ENCODE measurements around the gene FRMPD1.

Gene FRMPD1

GRCh38 chr9:37683531-37684371 is 33.0 kb downstream of the FRMPD1 start:
- no peak for DNase-seq

DNA sequence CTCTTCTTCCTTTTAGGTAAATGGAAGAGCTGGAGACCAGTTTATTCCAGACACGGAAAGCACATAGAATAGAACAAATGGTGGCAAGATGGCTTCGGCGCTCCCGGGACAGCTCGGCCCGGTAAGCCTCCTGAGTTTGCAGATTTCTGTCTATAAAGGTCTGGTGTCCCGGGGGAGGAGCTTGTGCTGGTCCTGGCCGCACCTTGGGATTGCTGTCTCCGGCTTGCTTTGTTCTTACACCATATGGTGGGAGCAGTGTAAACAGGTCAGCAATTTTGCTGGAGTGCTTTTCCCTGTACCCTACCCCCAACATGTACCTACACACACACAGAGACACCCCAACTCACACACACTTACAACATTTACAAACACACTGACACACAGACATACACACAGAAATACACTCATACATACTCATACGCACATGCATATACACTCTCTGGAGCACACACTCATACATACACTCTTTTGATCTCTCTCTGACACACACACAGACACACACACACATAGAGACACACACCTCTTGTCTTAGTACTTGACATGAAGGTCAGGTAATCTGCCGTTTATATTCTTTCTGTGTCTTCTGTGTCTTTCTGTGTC is 42.0 kb downstream of the FRMPD1 start:
- no peak for DNase-seq

- DNase-seq: peak; percentile 6
Observed at GRCh38 chr9:37693260-37693659, 42.5 kb downstream of the FRMPD1 start.

- DNase-seq: no peak
Observed at GRCh38 chr9:37694355-37694754, 43.6 kb downstream of the FRMPD1 start.

DNA sequence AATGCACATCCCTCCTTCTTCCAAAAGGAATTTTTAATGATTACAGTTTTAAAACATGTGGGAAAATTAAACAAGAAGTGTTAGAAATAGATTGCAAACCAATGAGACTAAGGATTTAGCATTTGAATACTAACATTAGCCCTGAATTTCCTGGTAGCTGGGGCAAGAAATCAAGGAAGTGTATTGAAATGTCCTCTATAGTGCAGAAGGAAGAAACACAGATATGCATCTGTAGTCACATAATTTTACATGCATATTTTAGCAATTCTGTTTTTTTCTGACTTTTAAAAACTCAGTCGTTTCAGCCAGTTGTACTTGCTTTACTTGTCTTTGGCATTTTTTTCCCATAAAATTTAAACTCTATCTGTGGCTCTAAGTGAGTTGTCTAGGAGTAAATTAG is 45.8 kb downstream of the FRMPD1 start:
- DNase-seq: no peak

DNA sequence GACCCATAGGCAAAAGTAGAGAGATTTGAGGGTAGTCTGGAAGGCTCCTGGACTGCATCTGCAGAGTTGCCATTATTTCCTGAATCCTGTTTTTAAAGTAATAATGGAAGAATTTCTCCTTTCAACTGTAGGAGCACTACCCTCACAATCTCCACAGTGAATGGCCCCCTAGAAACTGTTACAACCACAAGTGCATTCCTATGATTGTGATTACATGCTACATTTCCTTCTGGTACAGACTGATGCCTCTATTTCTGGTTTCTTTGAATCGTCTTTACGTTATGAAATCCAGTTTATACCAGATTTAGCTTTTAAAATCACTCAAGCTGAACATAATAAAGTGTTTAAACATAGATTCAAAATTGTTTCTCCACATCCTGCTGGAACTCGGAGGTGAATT is 49.4 kb downstream of the FRMPD1 start:
- DNase-seq: no peak

DNA sequence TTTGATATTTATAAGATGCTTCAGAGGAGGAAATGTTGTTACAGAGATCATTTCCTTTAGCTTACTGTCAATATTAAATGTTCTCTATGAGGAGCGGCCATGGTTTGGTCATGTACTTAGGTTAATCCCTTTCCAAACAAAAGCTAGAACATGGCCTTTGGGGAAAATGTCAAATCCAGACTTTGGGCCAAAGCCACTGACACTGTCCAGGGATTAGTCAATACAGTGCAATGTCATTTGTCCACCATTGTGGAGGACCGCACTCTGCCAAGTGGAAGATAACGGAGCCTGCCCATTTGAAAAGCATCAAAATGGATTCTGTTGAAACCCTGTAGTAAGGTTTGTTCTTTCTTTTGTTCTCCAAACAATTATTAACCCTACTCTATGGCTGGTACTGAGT is 50.1 kb downstream of the FRMPD1 start:
- no peak for DNase-seq

DNA sequence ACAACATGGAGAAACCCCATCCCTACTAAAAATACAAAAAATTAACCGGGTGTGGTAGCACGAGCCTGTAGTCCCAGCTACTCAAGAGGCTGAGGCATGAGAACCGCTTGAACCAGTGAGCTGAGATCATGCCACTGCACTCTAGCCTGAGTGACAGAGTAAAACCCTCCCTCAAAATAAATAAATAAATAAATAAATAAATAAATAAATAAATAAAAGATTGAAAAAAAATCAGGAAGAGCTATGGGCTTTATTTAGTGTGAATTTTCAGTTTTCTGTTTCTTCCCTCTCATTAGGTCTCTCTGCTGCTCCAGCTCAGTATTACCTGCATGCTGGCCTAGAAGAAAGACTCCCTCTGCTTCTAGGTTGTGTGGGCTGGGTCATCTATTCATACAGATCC is 55.0 kb downstream of the FRMPD1 start:
- no peak for DNase-seq

- DNase-seq: no peak
Observed at GRCh38 chr9:37706290-37706689, 55.5 kb downstream of the FRMPD1 start.

- no peak for DNase-seq
Observed at GRCh38 chr9:37707748-37708147, 57.0 kb downstream of the FRMPD1 start.

- DNase-seq: no peak
Observed at GRCh38 chr9:37710046-37710445, 59.3 kb downstream of the FRMPD1 start.

- DNase-seq: no peak
Observed at GRCh38 chr9:37715260-37715659, 64.5 kb downstream of the FRMPD1 start.

DNA sequence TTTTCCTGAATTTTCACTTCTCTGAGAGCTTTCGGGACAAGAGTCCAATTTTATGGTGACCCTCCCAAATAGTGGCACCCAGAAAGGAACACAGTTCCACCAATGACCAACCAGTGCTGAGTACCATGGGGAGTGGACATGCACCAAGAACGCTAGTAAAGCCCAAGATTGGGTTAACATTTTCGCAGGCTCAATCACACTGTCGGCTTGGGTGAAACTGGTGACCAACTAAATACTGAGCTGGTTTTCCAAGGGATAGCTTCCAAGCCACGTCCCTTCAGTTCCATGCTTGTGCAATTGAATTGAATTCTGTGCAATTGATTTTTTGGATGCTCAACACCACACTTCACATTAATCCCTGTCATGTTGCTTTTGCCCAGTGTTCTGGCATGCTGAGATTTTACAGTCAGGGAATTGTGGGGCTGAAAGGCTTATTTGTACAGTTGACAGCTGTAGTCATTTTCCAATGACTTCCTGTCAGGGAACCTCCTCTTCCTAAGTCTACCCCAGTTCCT is 65.3 kb downstream of the FRMPD1 start:
- DNase-seq: no peak

GRCh38 chr9:37719526-37719925 is 68.8 kb downstream of the FRMPD1 start:
- DNase-seq: no peak

DNA sequence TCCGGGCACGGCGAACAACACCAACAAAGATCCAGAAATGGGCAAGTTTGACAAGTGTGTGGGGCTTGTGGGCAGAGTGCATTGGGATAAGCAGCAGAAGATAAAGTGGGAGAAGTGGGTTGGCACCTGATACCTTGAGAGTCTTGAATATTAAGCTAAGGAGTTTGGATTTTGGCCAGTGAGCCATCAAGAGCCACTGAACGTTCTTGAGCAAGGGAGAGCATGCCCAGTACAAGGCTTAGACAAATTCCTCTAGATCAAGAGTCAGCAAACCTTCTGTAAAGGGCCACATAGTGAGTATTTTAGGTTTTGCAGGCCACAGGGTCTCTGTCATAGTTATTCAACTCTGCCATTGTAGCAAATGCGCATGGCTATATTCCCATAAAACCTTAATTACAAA is 76.3 kb downstream of the FRMPD1 start:
- no peak for DNase-seq

- DNase-seq: no peak
Observed at GRCh38 chr9:37729499-37729898, 78.7 kb downstream of the FRMPD1 start.

- DNase-seq: no peak
Observed at GRCh38 chr9:37730256-37730655, 79.5 kb downstream of the FRMPD1 start.

GRCh38 chr9:37730839-37731238 is 80.1 kb downstream of the FRMPD1 start:
- DNase-seq: no peak

- peak; percentile 99 for DNase-seq
Observed at GRCh38 chr9:37732086-37732741, 81.5 kb downstream of the FRMPD1 start.

GRCh38 chr9:37732952-37733351 is 82.2 kb downstream of the FRMPD1 start:
- no peak for DNase-seq

DNA sequence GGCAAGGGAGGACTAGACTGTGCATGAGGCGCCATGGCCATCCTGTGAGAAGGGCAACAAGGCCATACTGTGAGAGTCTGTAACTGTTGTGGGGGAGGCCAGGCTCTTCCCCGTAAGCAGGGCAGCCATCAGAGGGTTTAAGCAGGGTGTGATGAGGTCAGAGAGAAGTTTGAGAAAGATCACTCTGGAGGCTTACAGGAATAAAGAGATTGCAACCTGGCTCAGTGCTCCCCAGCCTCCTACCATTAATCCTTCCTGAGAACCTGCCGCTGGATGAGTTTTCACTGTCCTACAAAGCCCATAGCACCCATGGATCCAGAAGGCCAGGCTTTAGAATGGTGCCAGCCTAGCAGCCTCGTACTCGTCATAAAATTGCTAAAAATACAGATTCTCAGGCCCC is 88.5 kb downstream of the FRMPD1 start:
- no peak for DNase-seq

GRCh38 chr9:37740128-37740527 is 89.4 kb downstream of the FRMPD1 start:
- no peak for DNase-seq

DNA sequence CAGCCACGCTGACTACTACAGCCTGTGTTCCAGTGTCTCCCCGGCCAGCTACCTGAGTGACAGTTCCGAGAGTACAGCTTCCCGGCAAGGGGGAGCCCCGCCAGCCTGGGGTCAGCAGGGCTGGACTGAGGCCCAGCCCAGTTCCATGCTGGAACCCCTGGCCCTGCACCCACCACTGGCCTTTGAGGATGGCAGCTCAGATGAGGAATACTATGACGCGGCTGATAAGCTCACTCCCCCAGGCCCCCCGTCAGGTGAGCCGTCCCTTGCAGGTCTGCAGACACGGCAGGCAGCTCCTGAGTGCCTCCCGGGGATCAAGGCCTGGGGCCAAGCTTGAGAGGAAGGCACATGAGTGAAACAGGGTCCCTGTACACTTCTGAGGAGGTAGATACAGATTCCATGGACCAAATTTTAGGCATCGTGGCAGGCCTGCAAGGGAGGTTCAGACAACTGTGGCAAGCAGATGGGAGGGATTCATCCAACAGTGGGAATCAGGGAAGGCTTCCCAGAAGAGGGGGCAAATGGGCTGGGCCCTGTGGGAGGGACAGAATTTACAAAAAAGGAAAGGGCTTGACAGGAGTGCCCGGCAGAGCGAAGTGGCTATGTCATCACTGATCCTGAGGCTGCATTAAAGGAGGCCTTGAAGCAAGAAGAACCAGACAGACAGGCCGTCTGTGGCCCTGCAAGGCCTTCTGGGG is 90.0 kb downstream of the FRMPD1 start:
- no peak for DNase-seq
